ENCODE data around the gene PPP5C. TPM values are rescaled to one million over a fixed set of nuclear protein-coding genes. Genes with fewer than 3 reads are reported as not detected.

The PPP5C gene
- total RNA-seq, 1 experiment from 2014 or later: 58.1 TPM

DNA sequence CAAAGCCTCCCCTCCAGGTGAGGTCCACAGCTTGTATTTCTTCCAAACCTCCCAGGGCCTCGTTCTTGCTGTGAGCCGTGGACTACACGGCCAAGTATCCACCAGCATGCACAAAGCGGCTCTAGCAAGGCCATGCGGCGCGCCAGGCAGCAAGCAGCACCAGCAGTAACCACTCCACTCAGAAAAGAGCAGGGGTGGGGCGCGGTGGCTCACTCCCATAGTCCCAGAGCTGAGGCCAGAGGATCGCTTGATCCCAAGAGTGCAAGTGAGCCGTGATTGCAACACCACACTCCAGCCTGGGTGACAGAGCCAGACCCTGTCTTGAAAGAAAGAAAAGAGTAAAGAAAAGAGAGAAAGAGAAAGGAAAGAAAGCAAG is 61.8 kb downstream of the PPP5C start:
- intact Hi-C loops (cut with micrococcal nuclease; ENCODE audit: unreplicated experiment): no loop called here
- ATAC-seq (no peak), DNase-seq (ENCODE audit: low read depth, low spot score) (no peak)
- H3K4me3 ChIP-seq (ENCODE audit: low read depth in 2 of 2, low read length in 2 of 2): no peak overlapping the region
- TF ChIP-seq POLR2AphosphoS5 (IDR thresholded peaks at IDR 0.05; ENCODE audit: low read depth, low read length): no peak
- no peak for TF ChIP-seq TCF7L2 (IDR thresholded peaks at IDR 0.05; ENCODE audit: low read depth, low read length)
- TF ChIP-seq, protein P1, sequence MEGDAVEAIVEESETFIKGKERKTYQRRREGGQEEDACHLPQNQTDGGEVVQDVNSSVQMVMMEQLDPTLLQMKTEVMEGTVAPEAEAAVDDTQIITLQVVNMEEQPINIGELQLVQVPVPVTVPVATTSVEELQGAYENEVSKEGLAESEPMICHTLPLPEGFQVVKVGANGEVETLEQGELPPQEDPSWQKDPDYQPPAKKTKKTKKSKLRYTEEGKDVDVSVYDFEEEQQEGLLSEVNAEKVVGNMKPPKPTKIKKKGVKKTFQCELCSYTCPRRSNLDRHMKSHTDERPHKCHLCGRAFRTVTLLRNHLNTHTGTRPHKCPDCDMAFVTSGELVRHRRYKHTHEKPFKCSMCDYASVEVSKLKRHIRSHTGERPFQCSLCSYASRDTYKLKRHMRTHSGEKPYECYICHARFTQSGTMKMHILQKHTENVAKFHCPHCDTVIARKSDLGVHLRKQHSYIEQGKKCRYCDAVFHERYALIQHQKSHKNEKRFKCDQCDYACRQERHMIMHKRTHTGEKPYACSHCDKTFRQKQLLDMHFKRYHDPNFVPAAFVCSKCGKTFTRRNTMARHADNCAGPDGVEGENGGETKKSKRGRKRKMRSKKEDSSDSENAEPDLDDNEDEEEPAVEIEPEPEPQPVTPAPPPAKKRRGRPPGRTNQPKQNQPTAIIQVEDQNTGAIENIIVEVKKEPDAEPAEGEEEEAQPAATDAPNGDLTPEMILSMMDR (IDR thresholded peaks at IDR 0.05): no peak
- TF ChIP-seq SIN3A (IDR thresholded peaks at IDR 0.05; ENCODE audit: borderline replicate concordance, insufficient read depth, low read depth, low read length): no peak
- no peaks in the 10 kb centered on the region for H3K27me3 ChIP-seq (ENCODE audit: control insufficient read depth, insufficient read depth, low read length)
- H3K27ac ChIP-seq (ENCODE audit: low read length): no peak overlapping the region
- peaks cover 3% of the 10 kb centered on the region; the same call in 1 of the 2 replicates for H3K4me1 ChIP-seq (ENCODE audit: control insufficient read depth, insufficient read depth, low read length)
- no peaks in the 10 kb centered on the region for H3K36me3 ChIP-seq (ENCODE audit: control insufficient read depth, insufficient read depth, low read length)
- BruUV-seq (replicated peaks): no TSS peak
- in situ Hi-C loops (cut with HindIII; ENCODE audit: low pct_unique_long_range_greater_than_20kb, low sequenced_read_pairs): no loop called here
- ChIA-PET CTCF (no interaction called here), POLR2A (interaction anchor here (0.7 kb wide), 1 partner anchor 11 kb away, joined by 4 read pairs; no protein-coding TSS in a partner anchor)
- H3K9me3 ChIP-seq (ENCODE audit: control insufficient read depth, insufficient read depth, low read depth, low read length): no peaks in the 10 kb centered on the region

DNA sequence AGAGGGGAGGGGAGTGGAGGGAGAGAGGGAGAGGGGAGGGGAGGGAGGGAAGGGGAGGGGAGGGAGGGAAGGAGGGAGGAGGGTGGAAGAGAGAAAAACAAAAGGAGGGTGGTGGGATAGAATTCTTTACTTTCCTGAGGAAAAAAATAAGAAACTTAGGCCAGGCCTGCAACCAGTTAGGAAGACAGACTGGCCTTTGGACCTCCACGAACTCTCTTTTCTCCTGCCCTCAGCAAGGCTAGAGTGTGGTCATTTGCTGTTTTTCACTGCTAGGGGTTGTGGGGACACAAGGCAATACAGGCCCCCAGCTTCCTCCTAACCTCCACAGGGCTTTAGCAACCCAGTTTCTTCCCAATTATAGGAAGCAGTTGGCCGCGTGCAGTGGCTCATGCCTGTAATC is 62.3 kb downstream of the PPP5C start:
- TF ChIP-seq TCF7L2 (IDR thresholded peaks at IDR 0.05; ENCODE audit: low read depth, low read length): no peak
- TF ChIP-seq, protein P2, sequence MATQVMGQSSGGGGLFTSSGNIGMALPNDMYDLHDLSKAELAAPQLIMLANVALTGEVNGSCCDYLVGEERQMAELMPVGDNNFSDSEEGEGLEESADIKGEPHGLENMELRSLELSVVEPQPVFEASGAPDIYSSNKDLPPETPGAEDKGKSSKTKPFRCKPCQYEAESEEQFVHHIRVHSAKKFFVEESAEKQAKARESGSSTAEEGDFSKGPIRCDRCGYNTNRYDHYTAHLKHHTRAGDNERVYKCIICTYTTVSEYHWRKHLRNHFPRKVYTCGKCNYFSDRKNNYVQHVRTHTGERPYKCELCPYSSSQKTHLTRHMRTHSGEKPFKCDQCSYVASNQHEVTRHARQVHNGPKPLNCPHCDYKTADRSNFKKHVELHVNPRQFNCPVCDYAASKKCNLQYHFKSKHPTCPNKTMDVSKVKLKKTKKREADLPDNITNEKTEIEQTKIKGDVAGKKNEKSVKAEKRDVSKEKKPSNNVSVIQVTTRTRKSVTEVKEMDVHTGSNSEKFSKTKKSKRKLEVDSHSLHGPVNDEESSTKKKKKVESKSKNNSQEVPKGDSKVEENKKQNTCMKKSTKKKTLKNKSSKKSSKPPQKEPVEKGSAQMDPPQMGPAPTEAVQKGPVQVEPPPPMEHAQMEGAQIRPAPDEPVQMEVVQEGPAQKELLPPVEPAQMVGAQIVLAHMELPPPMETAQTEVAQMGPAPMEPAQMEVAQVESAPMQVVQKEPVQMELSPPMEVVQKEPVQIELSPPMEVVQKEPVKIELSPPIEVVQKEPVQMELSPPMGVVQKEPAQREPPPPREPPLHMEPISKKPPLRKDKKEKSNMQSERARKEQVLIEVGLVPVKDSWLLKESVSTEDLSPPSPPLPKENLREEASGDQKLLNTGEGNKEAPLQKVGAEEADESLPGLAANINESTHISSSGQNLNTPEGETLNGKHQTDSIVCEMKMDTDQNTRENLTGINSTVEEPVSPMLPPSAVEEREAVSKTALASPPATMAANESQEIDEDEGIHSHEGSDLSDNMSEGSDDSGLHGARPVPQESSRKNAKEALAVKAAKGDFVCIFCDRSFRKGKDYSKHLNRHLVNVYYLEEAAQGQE (IDR thresholded peaks at IDR 0.05; ENCODE audit: insufficient read depth in 1 of 2, low read depth in 2 of 2, low read length in 1 of 2): no peak
- no peak for TF ChIP-seq SIN3A (IDR thresholded peaks at IDR 0.05; ENCODE audit: borderline replicate concordance, insufficient read depth, low read depth, low read length)
- no peak for TF ChIP-seq POLR2AphosphoS5 (IDR thresholded peaks at IDR 0.05; ENCODE audit: low read depth, low read length)
- TF ChIP-seq, protein P1 (IDR thresholded peaks at IDR 0.05): no peak
- ChIA-PET POLR2A (no interaction called here), CTCF (no interaction called here)
- in situ Hi-C loops (cut with HindIII; ENCODE audit: low pct_unique_long_range_greater_than_20kb, low sequenced_read_pairs) (no loop called here), intact Hi-C loops (cut with micrococcal nuclease; ENCODE audit: unreplicated experiment) (no loop called here)
- BruUV-seq (replicated peaks): no TSS peak
- DNase-seq (ENCODE audit: low read depth, low spot score): no peak
- Histone ChIP-seq H3K27me3 (ENCODE audit: control insufficient read depth, insufficient read depth, low read length) (no peaks in the 10 kb centered on the region), H3K9me3 (ENCODE audit: control insufficient read depth, insufficient read depth, low read depth, low read length) (no peaks in the 10 kb centered on the region), H3K4me3 (ENCODE audit: low read depth in 2 of 2, low read length in 2 of 2) (no peak overlapping the region), H3K4me1 (ENCODE audit: control insufficient read depth, insufficient read depth, low read length) (peaks cover 3% of the 10 kb centered on the region; the same call in 1 of the 2 replicates), H3K36me3 (ENCODE audit: control insufficient read depth, insufficient read depth, low read length) (no peaks in the 10 kb centered on the region), H3K27ac (ENCODE audit: low read length) (no peak overlapping the region)
- ATAC-seq: no peak

Data from Panc1 (cell line).